ENCODE measurements around the gene PADI4. TPM values are rescaled to one million over a fixed set of nuclear protein-coding genes. Genes with fewer than 3 reads are reported as not detected.
A peak's percentile ranks its signal among the peaks of the same experiment; 100 is the strongest.

PADI4 gene, protein sequence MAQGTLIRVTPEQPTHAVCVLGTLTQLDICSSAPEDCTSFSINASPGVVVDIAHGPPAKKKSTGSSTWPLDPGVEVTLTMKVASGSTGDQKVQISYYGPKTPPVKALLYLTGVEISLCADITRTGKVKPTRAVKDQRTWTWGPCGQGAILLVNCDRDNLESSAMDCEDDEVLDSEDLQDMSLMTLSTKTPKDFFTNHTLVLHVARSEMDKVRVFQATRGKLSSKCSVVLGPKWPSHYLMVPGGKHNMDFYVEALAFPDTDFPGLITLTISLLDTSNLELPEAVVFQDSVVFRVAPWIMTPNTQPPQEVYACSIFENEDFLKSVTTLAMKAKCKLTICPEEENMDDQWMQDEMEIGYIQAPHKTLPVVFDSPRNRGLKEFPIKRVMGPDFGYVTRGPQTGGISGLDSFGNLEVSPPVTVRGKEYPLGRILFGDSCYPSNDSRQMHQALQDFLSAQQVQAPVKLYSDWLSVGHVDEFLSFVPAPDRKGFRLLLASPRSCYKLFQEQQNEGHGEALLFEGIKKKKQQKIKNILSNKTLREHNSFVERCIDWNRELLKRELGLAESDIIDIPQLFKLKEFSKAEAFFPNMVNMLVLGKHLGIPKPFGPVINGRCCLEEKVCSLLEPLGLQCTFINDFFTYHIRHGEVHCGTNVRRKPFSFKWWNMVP
- under 1 TPM in 2 of 8 experiments, not detected in 6; 0.38 to 0.66 TPM for total RNA-seq

DNA sequence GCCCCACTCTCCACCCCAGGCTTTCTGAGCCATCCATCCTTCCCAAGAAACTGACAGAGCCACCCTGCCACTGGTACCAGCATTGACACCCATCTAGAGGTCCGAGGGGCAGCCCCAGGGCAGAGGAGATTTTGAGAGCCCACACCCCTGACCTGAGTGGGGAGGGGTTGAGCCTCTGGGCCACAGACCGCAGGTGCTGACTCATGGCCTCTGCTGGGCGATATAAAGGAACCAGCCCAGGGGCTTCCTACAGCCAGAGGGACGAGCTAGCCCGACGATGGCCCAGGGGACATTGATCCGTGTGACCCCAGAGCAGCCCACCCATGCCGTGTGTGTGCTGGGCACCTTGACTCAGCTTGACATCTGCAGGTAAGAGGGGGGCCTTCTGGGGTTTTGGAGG, at the start of gene PADI4:
Gene PADI4 (plus strand): TSS at position 252 of the 400 bp plus-strand sequence. CDS start 26 bp downstream, at position 278.
- Histone ChIP-seq H3K27ac (no peak within 1 kb of the TSS), H3K4me3 (no peak within 1 kb of the TSS), H3K4me1 (replicated peaks in 1 of 2) (peaks cover 4% of the 10 kb centered on the region in 2 donors)
- WGBS, 10 experiments, result 43 to 81% (median 48%) methylated on average over 2 to 7 of the region's 8 CpGs; no CpG with 5 or more reads in 6 of the 10 experiments
- in situ Hi-C loops (cut with MboI; ENCODE audit: low pct_unique_long_range_greater_than_20kb in 2 of 9, low sequenced_read_pairs in 9 of 9, unreplicated experiment in 9 of 9), result no loop called here
- no peak for ATAC-seq (replicated peaks in 6 of 8)

DNA sequence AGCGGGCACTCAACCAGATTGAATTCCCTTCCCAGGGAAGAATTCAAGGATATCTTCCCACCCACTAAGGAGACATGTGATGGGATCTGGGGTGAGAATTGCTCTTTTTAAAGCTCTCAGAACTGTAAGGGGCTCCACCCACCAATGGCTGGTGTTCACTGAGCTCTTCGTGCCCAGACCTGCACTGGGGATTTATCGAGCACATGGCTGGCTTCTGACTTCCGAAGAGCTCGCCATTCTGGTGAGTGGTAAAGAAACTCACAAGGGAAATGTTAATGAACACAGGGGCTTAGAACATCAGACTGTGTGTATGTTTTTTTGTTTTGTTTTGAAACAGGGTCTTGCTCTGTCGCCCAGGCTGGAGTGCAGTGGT, 49.3 kb upstream of the PADI4 start:
- ATAC-seq (replicated peaks in 6 of 8), result no peak
- Histone ChIP-seq H3K27ac (no peak overlapping the region), H3K4me3 (no peak overlapping the region), H3K4me1 (replicated peaks in 1 of 2) (no peaks in the 10 kb centered on the region)
- in situ Hi-C loops (cut with MboI; ENCODE audit: low pct_unique_long_range_greater_than_20kb in 2 of 9, low sequenced_read_pairs in 9 of 9, unreplicated experiment in 9 of 9), result no loop called here
- WGBS, 10 experiments, result 60 to 88% (median 77%) methylated on average over 1 to 6 of the region's 6 CpGs; no CpG with 5 or more reads in 4 of the 10 experiments

GRCh38 chr1:17259233-17259873, 48.6 kb upstream of the PADI4 start:
- Histone ChIP-seq H3K4me1 (replicated peaks in 1 of 2) (no peaks in the 10 kb centered on the region), H3K27ac (no peak overlapping the region), H3K4me3 (no peak overlapping the region)
- ATAC-seq (replicated peaks in 6 of 8), result no peak
- 50 to 88% (median 78%) methylated on average over 2 to 20 of the region's 24 CpGs; no CpG with 5 or more reads in 4 of the 10 experiments for WGBS, 10 experiments
- in situ Hi-C loops (cut with MboI; ENCODE audit: low pct_unique_long_range_greater_than_20kb in 2 of 9, low sequenced_read_pairs in 9 of 9, unreplicated experiment in 9 of 9), result no loop called here

- 63 to 90% (median 78%) methylated on average over 2 to 7 of the region's 7 CpGs; no CpG with 5 or more reads in 4 of the 10 experiments for WGBS, 10 experiments
- Histone ChIP-seq H3K4me1 (replicated peaks in 1 of 2) (no peaks in the 10 kb centered on the region), H3K27ac (no peak overlapping the region), H3K4me3 (no peak overlapping the region)
- no peak for ATAC-seq (replicated peaks in 6 of 8)
- in situ Hi-C loops (cut with MboI; ENCODE audit: low pct_unique_long_range_greater_than_20kb in 2 of 9, low sequenced_read_pairs in 9 of 9, unreplicated experiment in 9 of 9), result no loop called here
Observed at GRCh38 chr1:17260264-17260663, 47.7 kb upstream of the PADI4 start.

GRCh38 chr1:17260738-17261137, 47.3 kb upstream of the PADI4 start:
- WGBS, 10 experiments, result 33 to 97% (median 80%) methylated on average over 1 to 5 of the region's 5 CpGs; no CpG with 5 or more reads in 5 of the 10 experiments
- Histone ChIP-seq H3K4me3 (no peak overlapping the region), H3K4me1 (replicated peaks in 1 of 2) (no peaks in the 10 kb centered on the region), H3K27ac (no peak overlapping the region)
- ATAC-seq (replicated peaks in 6 of 8), result no peak
- in situ Hi-C loops (cut with MboI; ENCODE audit: low pct_unique_long_range_greater_than_20kb in 2 of 9, low sequenced_read_pairs in 9 of 9, unreplicated experiment in 9 of 9), result no loop called here

- H3K27ac ChIP-seq, result no peak overlapping the region
- H3K4me1 ChIP-seq (replicated peaks in 1 of 2), result no peaks in the 10 kb centered on the region
- no peak overlapping the region for H3K4me3 ChIP-seq
- ATAC-seq (replicated peaks in 6 of 8), result peak in 1 of 8 experiments; percentile 78
- in situ Hi-C loops (cut with MboI; ENCODE audit: low pct_unique_long_range_greater_than_20kb in 2 of 9, low sequenced_read_pairs in 9 of 9, unreplicated experiment in 9 of 9), result no loop called here
Observed at GRCh38 chr1:17263936-17264335, 44.1 kb upstream of the PADI4 start.

DNA sequence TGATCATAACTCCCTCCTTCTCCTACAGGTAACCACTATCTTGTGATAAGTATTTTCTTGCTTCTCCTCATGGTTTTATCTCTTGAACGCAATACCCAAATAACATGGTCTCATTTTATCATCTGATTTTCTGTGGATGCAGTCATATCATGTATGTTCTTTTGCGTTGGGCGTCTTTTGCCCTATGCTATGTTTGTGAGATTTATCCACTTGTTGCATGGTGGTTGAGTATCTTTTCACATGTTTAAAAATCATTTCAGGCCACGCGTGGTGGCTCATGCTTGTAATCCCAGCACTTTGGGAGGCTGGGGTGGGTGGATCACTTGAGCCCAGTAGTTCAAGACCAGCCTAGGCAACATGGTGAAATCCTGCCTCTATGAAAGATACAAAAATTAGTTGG, 43.5 kb upstream of the PADI4 start:
- 27 to 98% (median 90%) methylated on average over 2 to 5 of the region's 5 CpGs; no CpG with 5 or more reads in 1 of the 10 experiments for WGBS, 10 experiments
- no peak overlapping the region for H3K27ac ChIP-seq
- no peak for ATAC-seq (replicated peaks in 6 of 8)
- H3K4me1 ChIP-seq (replicated peaks in 1 of 2), result no peaks in the 10 kb centered on the region
- no peak overlapping the region for H3K4me3 ChIP-seq
- in situ Hi-C loops (cut with MboI; ENCODE audit: low pct_unique_long_range_greater_than_20kb in 2 of 9, low sequenced_read_pairs in 9 of 9, unreplicated experiment in 9 of 9), result no loop called here

GRCh38 chr1:17265162-17265561, 42.8 kb upstream of the PADI4 start:
- no peak overlapping the region for H3K4me3 ChIP-seq
- no peak overlapping the region for H3K27ac ChIP-seq
- WGBS, 10 experiments, result 20 to 100% (median 79%) methylated on average over 1 to 2 of the region's 2 CpGs; no CpG with 5 or more reads in 4 of the 10 experiments
- H3K4me1 ChIP-seq (replicated peaks in 1 of 2), result no peaks in the 10 kb centered on the region
- peak in 1 of 8 experiments; percentile 36 for ATAC-seq (replicated peaks in 6 of 8)
- in situ Hi-C loops (cut with MboI; ENCODE audit: low pct_unique_long_range_greater_than_20kb in 2 of 9, low sequenced_read_pairs in 9 of 9, unreplicated experiment in 9 of 9), result no loop called here

GRCh38 chr1:17265950-17266349, 42.0 kb upstream of the PADI4 start:
- in situ Hi-C loops (cut with MboI; ENCODE audit: low pct_unique_long_range_greater_than_20kb in 2 of 9, low sequenced_read_pairs in 9 of 9, unreplicated experiment in 9 of 9), result no loop called here
- Histone ChIP-seq H3K4me1 (replicated peaks in 1 of 2) (no peaks in the 10 kb centered on the region), H3K4me3 (no peak overlapping the region), H3K27ac (no peak overlapping the region)
- ATAC-seq (replicated peaks in 6 of 8), result no peak
- 48 to 100% (median 67%) methylated on average over 1 to 3 of the region's 4 CpGs; no CpG with 5 or more reads in 2 of the 10 experiments for WGBS, 10 experiments

DNA sequence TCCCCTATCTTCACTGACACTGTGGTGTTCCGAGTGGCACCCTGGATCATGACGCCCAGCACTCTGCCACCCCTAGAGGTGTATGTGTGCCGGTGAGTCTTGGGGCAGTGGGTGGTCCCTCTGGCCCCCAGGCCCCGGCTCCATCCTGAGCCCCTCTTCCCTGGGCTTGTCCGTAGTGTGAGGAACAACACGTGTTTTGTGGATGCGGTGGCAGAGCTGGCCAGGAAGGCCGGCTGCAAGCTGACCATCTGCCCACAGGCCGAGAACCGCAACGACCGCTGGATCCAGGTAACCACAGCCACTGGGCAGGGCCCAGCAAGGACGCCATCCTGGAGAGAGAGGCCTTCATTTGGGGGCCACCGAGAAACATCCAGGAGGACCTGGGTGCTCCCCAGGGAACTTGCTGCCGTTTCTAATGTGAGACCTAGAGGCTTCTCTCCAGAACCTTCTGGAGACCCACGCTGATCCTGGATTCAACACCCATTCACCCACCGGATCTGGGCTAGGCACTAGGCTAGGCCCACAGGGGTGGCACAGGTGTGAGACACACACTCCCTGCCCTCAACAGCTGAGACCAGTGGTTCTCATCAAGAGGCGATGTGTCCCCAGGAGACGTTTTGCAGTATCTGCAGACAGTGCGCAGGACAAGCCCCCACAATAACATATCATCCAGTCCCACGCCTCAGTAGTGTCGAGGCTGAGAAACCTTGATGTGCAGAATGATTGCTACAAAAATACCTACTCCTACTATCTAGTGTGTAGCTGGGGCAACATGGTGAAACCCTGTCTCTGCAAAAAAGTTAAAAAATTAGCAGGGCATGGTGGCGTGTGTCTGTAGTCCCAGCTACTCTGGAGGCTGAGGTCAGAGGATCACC, 36.9 kb upstream of the PADI4 start:
- Histone ChIP-seq H3K27ac (no peak overlapping the region), H3K4me1 (replicated peaks in 1 of 2) (no peaks in the 10 kb centered on the region), H3K4me3 (no peak overlapping the region)
- in situ Hi-C loops (cut with MboI; ENCODE audit: low pct_unique_long_range_greater_than_20kb in 2 of 9, low sequenced_read_pairs in 9 of 9, unreplicated experiment in 9 of 9), result no loop called here
- ATAC-seq (replicated peaks in 6 of 8), result no peak
- 80 to 94% (median 81%) methylated on average over 1 to 20 of the region's 23 CpGs; no CpG with 5 or more reads in 3 of the 10 experiments for WGBS, 10 experiments

GRCh38 chr1:17272066-17272465, 35.9 kb upstream of the PADI4 start:
- ATAC-seq (replicated peaks in 6 of 8), result no peak
- WGBS, 10 experiments, result 72 to 100% (median 87%) methylated on average over 1 to 3 of the region's 6 CpGs; no CpG with 5 or more reads in 7 of the 10 experiments
- Histone ChIP-seq H3K27ac (no peak overlapping the region), H3K4me3 (no peak overlapping the region), H3K4me1 (replicated peaks in 1 of 2) (no peaks in the 10 kb centered on the region)
- in situ Hi-C loops (cut with MboI; ENCODE audit: low pct_unique_long_range_greater_than_20kb in 2 of 9, low sequenced_read_pairs in 9 of 9, unreplicated experiment in 9 of 9), result no loop called here

DNA sequence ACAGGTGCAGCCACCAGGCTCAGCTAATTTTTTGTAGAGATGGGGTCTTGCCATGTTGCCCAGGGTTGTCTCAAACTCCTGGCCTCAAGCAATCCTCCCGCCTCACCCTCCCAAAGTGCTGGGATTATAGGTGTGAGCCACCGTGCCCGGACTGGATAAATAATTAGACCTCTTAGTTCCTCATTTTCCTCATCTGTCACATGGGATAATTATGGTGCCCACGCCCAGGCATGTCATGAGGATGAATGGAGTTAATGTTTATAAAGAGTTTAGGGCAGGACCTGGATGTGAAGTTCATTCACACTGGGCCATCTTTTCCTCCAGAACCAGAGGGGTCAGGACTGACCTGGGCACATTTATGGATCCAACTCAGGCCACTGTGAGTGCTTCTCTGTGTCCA, 35.4 kb upstream of the PADI4 start:
- in situ Hi-C loops (cut with MboI; ENCODE audit: low pct_unique_long_range_greater_than_20kb in 2 of 9, low sequenced_read_pairs in 9 of 9, unreplicated experiment in 9 of 9), result no loop called here

More for the DNA sequence above, 35.4 kb upstream of the PADI4 start:
- Histone ChIP-seq H3K4me1 (replicated peaks in 1 of 2) (no peaks in the 10 kb centered on the region), H3K27ac (no peak overlapping the region), H3K4me3 (no peak overlapping the region)
- 17 to 81% (median 70%) methylated on average over 1 to 4 of the region's 4 CpGs; no CpG with 5 or more reads in 4 of the 10 experiments for WGBS, 10 experiments
- ATAC-seq (replicated peaks in 6 of 8), result peak in 1 of 8 experiments; percentile 29

Measured in motor neuron (in vitro differentiated cells).